Liver (tissue), 9 donors: Measurements from ENCODE around the gene CRHR1. TPM values are rescaled to one million over a fixed set of nuclear protein-coding genes. Genes with fewer than 3 reads are reported as not detected.

Source experiments
- DNase-seq: peaks from one replicate; pipeline ENCODE4 v3.0.0-alpha.2; 2017; ENCODE audit warnings: low spot score
- H3K27ac ChIP-seq, 2 donors: one replicate each; pipeline ENCODE4 v1.7.0; 2013; ENCODE audit warnings: inconsistent platforms in 2 of 2, low read length in 2 of 2, control low read depth in 1 of 2, low read depth in 1 of 2, mild to moderate bottlenecking in 1 of 2
- H3K27me3 ChIP-seq, 4 donors: one replicate each; pipeline versions ENCODE4 v1.6.1 to v1.7.0; 2013; ENCODE audit warnings: low read length in 3 of 4, inconsistent platforms in 1 of 4, mild to moderate bottlenecking in 1 of 4, moderate library complexity in 1 of 4; ENCODE audit not compliant: control insufficient read depth in 4 of 4, insufficient read depth in 4 of 4
- H3K36me3 ChIP-seq, 4 donors: one replicate each; pipeline versions ENCODE4 v1.6.1 to v1.7.0; 2013; ENCODE audit warnings: low read length in 3 of 4, mild to moderate bottlenecking in 3 of 4, low read depth in 1 of 4, moderate library complexity in 1 of 4; ENCODE audit not compliant: control insufficient read depth in 4 of 4, insufficient read depth in 3 of 4
- H3K4me1 ChIP-seq, 4 donors: one replicate each; pipeline versions ENCODE4 v1.6.1 to v1.7.0; 2013; ENCODE audit warnings: low read length in 3 of 4, mild to moderate bottlenecking in 3 of 4, moderate library complexity in 1 of 4; ENCODE audit not compliant: control insufficient read depth in 4 of 4, insufficient read depth in 4 of 4
- H3K4me3 ChIP-seq, 3 donors: one replicate each; pipeline versions ENCODE4 v1.6.1 to v1.7.0; 2013; ENCODE audit warnings: low read length in 3 of 3, control low read depth in 1 of 3, low read depth in 1 of 3, mild to moderate bottlenecking in 1 of 3
- H3K9ac ChIP-seq, 2 donors: one replicate each; pipeline ENCODE4 v1.7.0; 2013; ENCODE audit warnings: low read length in 2 of 2, mild to moderate bottlenecking in 2 of 2, moderate library complexity in 2 of 2, control low read depth in 1 of 2, low read depth in 1 of 2
- H3K9me3 ChIP-seq, 4 donors: one replicate each; pipeline versions ENCODE4 v1.6.1 to v1.7.0; 2013; ENCODE audit warnings: low read length in 3 of 4; ENCODE audit not compliant: control insufficient read depth in 4 of 4
- ATF3 ChIP-seq: IDR thresholded peaks from 2 replicates; pipeline ENCODE4 v1.6.1; 2016; ENCODE audit warnings: antibody characterized with exemption
- CTCF ChIP-seq: fragments of 150-350 bp; IDR thresholded peaks from 2 replicates; pipeline ENCODE4 v1.5.1; 2017; ENCODE audit warnings: improper control_type of control experiment, low read depth, low read length; ENCODE audit not compliant: missing input control
- EGR1 ChIP-seq, 2 donors: IDR thresholded peaks; 2 replicates each; pipeline ENCODE4 v1.6.1; 2016 to 2018; ENCODE audit warnings: antibody characterized with exemption in 2 of 2, low read depth in 2 of 2
- FOXA1 ChIP-seq: IDR thresholded peaks from 2 replicates; pipeline ENCODE4 v1.6.1; 2016; ENCODE audit warnings: antibody characterized with exemption
- FOXA2 ChIP-seq: IDR thresholded peaks from 2 replicates; pipeline ENCODE4 v1.6.1; 2016; ENCODE audit warnings: antibody characterized with exemption
- GABPA ChIP-seq, 2 donors: IDR thresholded peaks in 1 of 2; conservative IDR thresholded peaks in 1 of 2; 2 replicates each; pipeline ENCODE4 v1.6.1; 2016; ENCODE audit warnings: antibody characterized with exemption in 2 of 2, mild to moderate bottlenecking in 1 of 2, moderate library complexity in 1 of 2
- HNF4A ChIP-seq, 2 donors: conservative IDR thresholded peaks; 2 replicates each; pipeline ENCODE4 v1.6.1; 2016; ENCODE audit warnings: antibody characterized with exemption in 2 of 2, mild to moderate bottlenecking in 2 of 2
- HNF4G ChIP-seq: IDR thresholded peaks from 2 replicates; pipeline ENCODE4 v1.6.1; 2016; ENCODE audit warnings: antibody characterized with exemption
- JUND ChIP-seq, 2 donors: IDR thresholded peaks; 2 replicates each; pipeline ENCODE4 v1.6.1; 2016; ENCODE audit warnings: antibody characterized with exemption in 2 of 2
- MAX ChIP-seq: IDR thresholded peaks from 2 replicates; pipeline ENCODE4 v1.6.1; 2016; ENCODE audit warnings: antibody characterized with exemption
- NR2F2 ChIP-seq: IDR thresholded peaks from 2 replicates; pipeline ENCODE4 v1.6.1; 2016; ENCODE audit warnings: antibody characterized with exemption
- RAD21 ChIP-seq, 2 donors: IDR thresholded peaks; 2 replicates each; pipeline ENCODE4 v1.6.1; 2016; ENCODE audit warnings: antibody characterized with exemption in 2 of 2, mild to moderate bottlenecking in 2 of 2
- REST ChIP-seq: IDR thresholded peaks from 2 replicates; pipeline ENCODE4 v1.6.1; 2016; ENCODE audit warnings: antibody characterized with exemption, mild to moderate bottlenecking
- RXRA ChIP-seq, 2 donors: IDR thresholded peaks; 2 replicates each; pipeline ENCODE4 v1.6.1; 2017 to 2018; ENCODE audit warnings: antibody characterized with exemption in 2 of 2, mild to moderate bottlenecking in 1 of 2
- SP1 ChIP-seq: IDR thresholded peaks from 2 replicates; pipeline ENCODE4 v1.6.1; 2018; ENCODE audit warnings: antibody characterized with exemption, mild to moderate bottlenecking
- TAF1 ChIP-seq: conservative IDR thresholded peaks from 2 replicates; pipeline ENCODE4 v1.6.1; 2016; ENCODE audit warnings: antibody characterized with exemption, mild to moderate bottlenecking
- YY1 ChIP-seq: IDR thresholded peaks from 2 replicates; pipeline ENCODE4 v1.6.1; 2016; ENCODE audit warnings: antibody characterized with exemption, mild to moderate bottlenecking
- ZBTB33 ChIP-seq: IDR thresholded peaks from 2 replicates; pipeline ENCODE4 v1.6.1; 2016; ENCODE audit warnings: antibody characterized with exemption
- WGBS: extraction: QIAGEN DNeasy Blood & Tissue Kit; methylation state at CpG from one replicate; pipeline ENCODE4 v1.1.7; 2013; 5-methylcytosine and 5-hydroxymethylcytosine counted together
- polyA plus RNA-seq, 2 donors: library from polyadenylated mRNA; stranded (reverse) in 1 of 2; unstranded in 1 of 2; fragments of 200-250 nt in 1 of 2; fragments of >200 nt in 1 of 2; fragmentation: Nextera tagmentation in 1 of 2; extraction: Ambion mirVana in 1 of 2; gene quantifications; one replicate each; pipeline versions ENCODE4 v1.2.1 to v1.2.3, GENCODE V29; 2013 to 2015
- total RNA-seq, 2 donors: library from RNA; depleted of rRNA; stranded (reverse); fragments of >200 nt; gene quantifications; one replicate each; pipeline ENCODE4 v1.2.3, GENCODE V29; 2014
- donor health status: healthy.
- donor health status: healthy.
- donor health status: healthy.
- donor health status: healthy.
- donor health status: healthy.

Gene CRHR1
- total and polyA plus RNA-seq, 4 donors: not detected

- Histone ChIP-seq H3K27ac (no peak overlapping the region), H3K4me1 (no peaks in the 10 kb centered on the region), H3K27me3 (no peaks in the 10 kb centered on the region), H3K36me3 (no peaks in the 10 kb centered on the region), H3K9ac (no peak overlapping the region), H3K4me3 (no peak overlapping the region), H3K9me3 (no peaks in the 10 kb centered on the region)
- 82% methylated on average over 5 of the region's 5 CpGs for WGBS
- DNase-seq: no peak
- TF ChIP-seq GABPA (IDR thresholded peaks at IDR 0.05 in 1 of 2, conservative IDR thresholded peaks at IDR 0.05 in 1 of 2) (no peak), EGR1 (IDR thresholded peaks at IDR 0.05; ENCODE audit: low read depth in 2 of 2) (no peak), RAD21 (IDR thresholded peaks at IDR 0.05) (no peak), NR2F2 (no peak), REST (no peak), HNF4A (conservative IDR thresholded peaks at IDR 0.05) (no peak), ATF3 (no peak), RXRA (IDR thresholded peaks at IDR 0.05) (no peak), ZBTB33 (no peak), FOXA2 (no peak), CTCF (no peak)
Measured at GRCh38 chr17:45847747-45848146, 63.6 kb downstream of the CRHR1 start.

GRCh38 chr17:45848405-45848804 is 64.3 kb downstream of the CRHR1 start:
- H3K9ac ChIP-seq: no peak overlapping the region
- no peaks in the 10 kb centered on the region for H3K4me1 ChIP-seq
- H3K4me3 ChIP-seq: no peak overlapping the region
- H3K36me3 ChIP-seq: no peaks in the 10 kb centered on the region
- H3K9me3 ChIP-seq: no peaks in the 10 kb centered on the region
- H3K27me3 ChIP-seq: no peaks in the 10 kb centered on the region
- H3K27ac ChIP-seq: no peak overlapping the region
- 93% methylated on average over 9 of the region's 9 CpGs for WGBS
- no peak for DNase-seq
- TF ChIP-seq CTCF (no peak), HNF4G (no peak), REST (no peak), RAD21 (IDR thresholded peaks at IDR 0.05) (no peak), MAX (no peak), NR2F2 (no peak), TAF1 (no peak), JUND (IDR thresholded peaks at IDR 0.05) (no peak), FOXA1 (no peak), SP1 (no peak), EGR1 (IDR thresholded peaks at IDR 0.05; ENCODE audit: low read depth in 2 of 2) (no peak), ATF3 (no peak), RXRA (IDR thresholded peaks at IDR 0.05) (no peak), YY1 (no peak)
